PC-9 (cell line): ENCODE measurements around the gene SPPL2B. TPM values are rescaled to one million over a fixed set of nuclear protein-coding genes. Genes with fewer than 3 reads are reported as not detected.

Experiments
- BruUV-seq: library from RNA; stranded (reverse); fragments of 400-500 nt; replicated peaks from 2 replicates; lab custom pipeline; 2021; lab: Mats Ljungman, UMichigan
- CTCF ChIA-PET: fragments of 300-600 bp; sonication (Branson Sonifier 250); formaldehyde crosslinking; loops from one replicate; lab custom pipeline; 2022; ENCODE audit warnings: antibody characterized with exemption; lab: Charles Lee
- POLR2A ChIA-PET: fragments of 300-600 bp; sonication (Branson Sonifier 250); formaldehyde crosslinking; loops from one replicate; lab custom pipeline; 2022; ENCODE audit warnings: antibody characterized with exemption; ENCODE audit not compliant: unreplicated experiment; lab: Charles Lee
- DNase-seq, 2 experiments: peaks; one replicate each; pipeline versions ENCODE4 v3.0.0 to v3.0.0-alpha.2; 2015 to 2022; ENCODE audit warnings: mixed read lengths in 1 of 2
- H2AFZ ChIP-seq: fragments of 200-600 bp; sonication (generic); 2 replicates; pipeline ENCODE4 v1.8.1; 2017; ENCODE audit warnings: antibody characterized with exemption
- H3F3A ChIP-seq: fragments of 200-600 bp; sonication (generic); 2 replicates; pipeline ENCODE4 v1.8.1; 2017; ENCODE audit warnings: antibody characterized with exemption, mild to moderate bottlenecking, low read depth; ENCODE audit not compliant: insufficient read depth
- H3K27ac ChIP-seq: fragments of 200-600 bp; sonication (generic); 2 replicates; pipeline ENCODE4 v1.6.1; 2016; ENCODE audit warnings: mixed run types
- H3K27me3 ChIP-seq: fragments of 200-600 bp; sonication (generic); 2 replicates; pipeline ENCODE4 v1.6.1; 2016; ENCODE audit warnings: low read depth, mixed run types; ENCODE audit not compliant: insufficient read depth
- H3K36me3 ChIP-seq: fragments of 200-600 bp; sonication (generic); 2 replicates; pipeline ENCODE4 v1.6.1; 2016; ENCODE audit warnings: low read depth, mixed run types
- H3K4me1 ChIP-seq: fragments of 200-600 bp; sonication (generic); replicated peaks from 2 replicates; pipeline ENCODE4 v1.6.1; 2016; ENCODE audit warnings: mixed run types; ENCODE audit not compliant: insufficient read depth
- H3K4me2 ChIP-seq: fragments of 200-600 bp; sonication (generic); 2 replicates; pipeline ENCODE4 v1.6.1; 2017; ENCODE audit warnings: mixed run types
- H3K4me3 ChIP-seq: fragments of 200-600 bp; sonication (generic); 2 replicates; pipeline ENCODE4 v1.6.1; 2016; ENCODE audit warnings: mixed run types
- H3K79me2 ChIP-seq: fragments of 200-600 bp; sonication (generic); 2 replicates; pipeline ENCODE4 v1.6.1; 2017; ENCODE audit warnings: low read depth, mixed run types
- H3K9me2 ChIP-seq: fragments of 200-600 bp; sonication (generic); 2 replicates; pipeline ENCODE4 v1.8.1; 2017; ENCODE audit warnings: mild to moderate bottlenecking; ENCODE audit not compliant: insufficient read depth
- H3K9me3 ChIP-seq: fragments of 200-600 bp; sonication (generic); 2 replicates; pipeline ENCODE4 v1.8.1; 2016; ENCODE audit warnings: low read depth; ENCODE audit not compliant: insufficient read depth
- H4K20me1 ChIP-seq: fragments of 200-600 bp; sonication (generic); 2 replicates; pipeline ENCODE4 v1.8.1; 2017; ENCODE audit not compliant: insufficient read depth
- EZH2 ChIP-seq: fragments of 200-600 bp; sonication (generic); IDR thresholded peaks from 2 replicates; pipeline ENCODE4 v1.8.0; 2017; ENCODE audit warnings: antibody characterized with exemption, low read depth
- intact Hi-C: fragments of 100-400 bp; cut with micrococcal nuclease; formaldehyde crosslinking; loops from one replicate; pipeline ENCODE4 v1.10.0; 2022; ENCODE audit not compliant: unreplicated experiment
- total RNA-seq: library from RNA; stranded (reverse); gene quantifications from 2 replicates; pipeline ENCODE4 v1.2.3, GENCODE V29; 2021
- TF ChIP-seq, protein P1 (sequence below): fragments of 200-600 bp; sonication (generic); conservative IDR thresholded peaks from 2 replicates; pipeline ENCODE4 v1.6.1; 2017; ENCODE audit warnings: mixed run types, antibody characterized with exemption, mild to moderate bottlenecking, moderate library complexity

Gene SPPL2B
- total RNA-seq, 1 experiment from 2014 or later, result 49.6 TPM

DNA sequence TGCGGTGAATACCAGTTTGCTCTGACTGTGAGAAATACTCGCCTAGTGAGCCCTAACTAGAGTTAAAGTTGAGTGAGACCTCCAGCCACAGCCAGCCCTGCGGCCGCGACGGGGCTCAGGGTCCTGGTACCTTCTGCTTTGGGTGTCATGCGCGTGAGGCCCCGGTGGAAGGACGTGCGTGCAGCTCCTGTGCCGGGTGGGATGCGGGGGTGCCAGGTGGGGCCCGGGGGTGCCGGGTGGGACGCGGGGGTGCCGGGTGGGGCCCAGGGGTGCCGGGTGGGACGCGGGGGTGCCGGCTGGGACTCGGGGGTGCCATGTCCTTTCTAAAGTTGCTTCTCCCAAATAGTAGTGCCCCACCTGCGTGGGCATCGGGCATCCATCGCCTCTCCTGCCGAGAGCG, 23.1 kb downstream of the SPPL2B start:
- DNase-seq, result no peak
- intact Hi-C loops, result no loop called here
- H3K27ac ChIP-seq, result no peak overlapping the region
- H3K9me3 ChIP-seq, result no peaks in the 10 kb centered on the region
- no peaks in the 10 kb centered on the region for H3K4me1 ChIP-seq
- H4K20me1 ChIP-seq, result no peaks in the 10 kb centered on the region
- POLR2A ChIA-PET, result no interaction called here
- H3K36me3 ChIP-seq, result no peaks in the 10 kb centered on the region
- no peak for TF ChIP-seq EZH2
- TF ChIP-seq, protein P1, sequence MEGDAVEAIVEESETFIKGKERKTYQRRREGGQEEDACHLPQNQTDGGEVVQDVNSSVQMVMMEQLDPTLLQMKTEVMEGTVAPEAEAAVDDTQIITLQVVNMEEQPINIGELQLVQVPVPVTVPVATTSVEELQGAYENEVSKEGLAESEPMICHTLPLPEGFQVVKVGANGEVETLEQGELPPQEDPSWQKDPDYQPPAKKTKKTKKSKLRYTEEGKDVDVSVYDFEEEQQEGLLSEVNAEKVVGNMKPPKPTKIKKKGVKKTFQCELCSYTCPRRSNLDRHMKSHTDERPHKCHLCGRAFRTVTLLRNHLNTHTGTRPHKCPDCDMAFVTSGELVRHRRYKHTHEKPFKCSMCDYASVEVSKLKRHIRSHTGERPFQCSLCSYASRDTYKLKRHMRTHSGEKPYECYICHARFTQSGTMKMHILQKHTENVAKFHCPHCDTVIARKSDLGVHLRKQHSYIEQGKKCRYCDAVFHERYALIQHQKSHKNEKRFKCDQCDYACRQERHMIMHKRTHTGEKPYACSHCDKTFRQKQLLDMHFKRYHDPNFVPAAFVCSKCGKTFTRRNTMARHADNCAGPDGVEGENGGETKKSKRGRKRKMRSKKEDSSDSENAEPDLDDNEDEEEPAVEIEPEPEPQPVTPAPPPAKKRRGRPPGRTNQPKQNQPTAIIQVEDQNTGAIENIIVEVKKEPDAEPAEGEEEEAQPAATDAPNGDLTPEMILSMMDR, result no peak
- CTCF ChIA-PET, result no interaction called here
- H3K79me2 ChIP-seq, result no peaks in the 10 kb centered on the region
- BruUV-seq, result no TSS peak
- H2AFZ ChIP-seq, result no peak overlapping the region
- no peak overlapping the region for H3K4me2 ChIP-seq
- no peaks in the 10 kb centered on the region for H3F3A ChIP-seq
- no peaks in the 10 kb centered on the region for H3K27me3 ChIP-seq
- H3K4me3 ChIP-seq, result no peak overlapping the region
- H3K9me2 ChIP-seq, result no peaks in the 10 kb centered on the region

DNA sequence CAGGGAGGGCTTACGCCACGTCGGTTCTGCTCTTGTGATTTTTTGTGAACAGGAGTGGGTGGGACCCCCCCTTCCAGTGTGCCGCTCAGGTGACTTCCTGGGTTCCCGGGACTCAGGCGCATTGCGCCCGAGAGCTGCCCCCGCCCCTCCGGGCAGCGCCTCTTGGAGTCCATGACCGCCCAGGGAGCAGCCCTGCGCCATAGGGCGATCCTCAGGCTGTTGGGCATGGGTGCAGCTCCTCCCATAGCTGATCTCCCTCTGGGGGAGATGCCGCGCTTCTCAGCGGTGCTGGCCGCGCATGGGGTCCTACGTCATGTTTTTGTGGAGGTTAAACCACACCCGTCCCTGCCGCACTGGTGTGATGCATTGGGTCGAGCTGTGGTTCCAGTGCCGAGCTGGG, 23.6 kb downstream of the SPPL2B start:
- TF ChIP-seq EZH2, result no peak
- TF ChIP-seq, protein P1, result no peak
- H3K4me3 ChIP-seq, result no peak overlapping the region
- H3K4me2 ChIP-seq, result no peak overlapping the region
- H2AFZ ChIP-seq, result no peak overlapping the region
- intact Hi-C loops, result no loop called here
- CTCF ChIA-PET, result no interaction called here
- DNase-seq, result no peak
- no peak overlapping the region for H3K27ac ChIP-seq
- no peaks in the 10 kb centered on the region for H3K36me3 ChIP-seq
- H3K9me3 ChIP-seq, result no peaks in the 10 kb centered on the region
- no TSS peak for BruUV-seq
- no peaks in the 10 kb centered on the region for H3K27me3 ChIP-seq
- H3F3A ChIP-seq, result no peaks in the 10 kb centered on the region
- H3K4me1 ChIP-seq, result no peaks in the 10 kb centered on the region
- H3K9me2 ChIP-seq, result no peaks in the 10 kb centered on the region
- H3K79me2 ChIP-seq, result no peaks in the 10 kb centered on the region
- POLR2A ChIA-PET, result no interaction called here
- H4K20me1 ChIP-seq, result no peaks in the 10 kb centered on the region

DNA sequence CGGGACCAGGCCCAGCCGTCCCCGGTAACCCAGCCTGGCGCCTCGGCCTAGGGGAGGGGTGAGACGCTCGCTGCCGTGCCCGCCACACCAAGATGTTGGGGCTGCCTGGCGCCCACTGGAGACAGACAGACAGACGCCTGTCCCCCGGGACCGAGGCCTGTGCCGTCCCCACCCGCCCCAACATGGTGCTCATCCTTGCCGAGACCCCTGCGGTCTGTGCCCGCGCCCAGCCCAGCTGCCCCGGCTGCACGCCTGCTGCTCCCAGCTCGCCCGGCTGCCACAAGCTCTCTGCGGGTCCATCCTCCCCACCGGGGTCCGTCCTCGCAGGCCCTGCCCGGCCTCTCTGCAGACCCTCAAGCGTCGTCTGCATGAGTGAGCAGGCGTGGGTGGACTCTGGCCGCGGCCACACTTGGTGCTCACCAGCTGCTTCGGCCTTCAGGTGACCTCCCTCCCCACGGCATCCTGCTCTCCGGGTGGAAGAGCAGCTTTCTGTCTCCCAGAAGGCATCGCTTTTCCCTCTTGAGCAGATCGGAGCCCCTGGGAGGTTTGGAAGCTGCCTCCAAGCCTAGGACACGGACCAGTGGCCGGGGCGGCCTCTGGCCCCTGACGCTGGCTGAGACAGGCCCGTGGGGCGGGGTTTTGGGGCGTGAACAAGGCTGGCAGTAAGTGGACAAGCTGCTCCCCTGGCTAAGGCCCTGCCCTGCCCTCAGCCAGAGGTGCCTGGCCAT, 24.8 kb downstream of the SPPL2B start:
- Histone ChIP-seq H3K4me1 (no peaks in the 10 kb centered on the region), H3K79me2 (no peaks in the 10 kb centered on the region), H3F3A (no peaks in the 10 kb centered on the region), H3K27ac (no peak overlapping the region), H3K36me3 (no peaks in the 10 kb centered on the region), H3K27me3 (no peaks in the 10 kb centered on the region), H3K9me2 (no peaks in the 10 kb centered on the region), H3K4me2 (no peak overlapping the region), H4K20me1 (no peaks in the 10 kb centered on the region), H3K4me3 (no peak overlapping the region), H2AFZ (no peak overlapping the region), H3K9me3 (no peaks in the 10 kb centered on the region)
- intact Hi-C loops, result no loop called here
- no peak for TF ChIP-seq EZH2
- TF ChIP-seq, protein P1, result no peak
- ChIA-PET POLR2A (no interaction called here), CTCF (no interaction called here)
- no TSS peak for BruUV-seq
- no peak for DNase-seq
